Esophagus muscularis mucosa (tissue), 3 donors: ENCODE measurements around the gene PRKAR1B.

Experiments used
- POLR2AphosphoS5 ChIP-seq, 2 donors: sonication (generic); formaldehyde crosslinking; IDR thresholded peaks; one replicate each; pipeline ENCODE4 v1.6.1; 2017; ENCODE audit warnings: antibody characterized with exemption in 2 of 2
- TF ChIP-seq, protein P1 (sequence below), 3 experiments: fragments of 200-600 bp in 2 of 3; fragments of 450-650 bp in 1 of 3; sonication (generic) in 2 of 3; IDR thresholded peaks; one replicate each; pipeline ENCODE4 v1.5.1; 2017 to 2019; ENCODE audit warnings: antibody characterized with exemption in 3 of 3, mild to moderate bottlenecking in 2 of 3, moderate library complexity in 1 of 3

DNA sequence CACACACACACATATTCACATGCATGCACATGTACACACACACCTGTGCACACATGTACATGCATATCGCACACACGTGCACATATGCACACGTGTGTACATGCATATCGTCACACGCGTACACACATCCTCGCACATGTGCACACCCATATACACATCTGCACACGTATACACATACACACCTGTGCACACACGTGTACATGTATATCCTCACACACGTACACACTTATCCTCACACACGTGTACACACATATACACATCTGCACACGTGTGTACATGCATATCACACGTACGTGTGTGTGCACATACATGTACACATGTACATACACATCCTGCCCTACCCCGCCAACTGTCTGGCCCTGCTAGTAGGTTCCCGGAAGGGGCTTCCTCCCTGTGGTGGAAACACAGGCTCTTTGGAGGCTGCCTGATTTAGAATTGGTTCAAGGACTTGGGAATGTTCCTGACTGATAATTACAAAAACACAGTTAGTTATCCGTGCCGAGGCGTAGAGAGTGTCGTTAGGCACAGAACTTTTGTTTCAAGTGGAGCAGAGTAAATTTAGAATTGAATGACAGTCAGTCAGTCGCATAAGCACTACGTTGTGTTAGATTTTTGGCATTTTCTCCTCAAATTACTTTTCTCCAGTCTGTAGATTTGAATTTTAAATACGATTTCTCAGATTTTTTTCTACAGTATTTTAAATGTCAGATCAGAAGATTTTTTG, 18.5 kb upstream of the PRKAR1B start:
- TF ChIP-seq, protein P1, sequence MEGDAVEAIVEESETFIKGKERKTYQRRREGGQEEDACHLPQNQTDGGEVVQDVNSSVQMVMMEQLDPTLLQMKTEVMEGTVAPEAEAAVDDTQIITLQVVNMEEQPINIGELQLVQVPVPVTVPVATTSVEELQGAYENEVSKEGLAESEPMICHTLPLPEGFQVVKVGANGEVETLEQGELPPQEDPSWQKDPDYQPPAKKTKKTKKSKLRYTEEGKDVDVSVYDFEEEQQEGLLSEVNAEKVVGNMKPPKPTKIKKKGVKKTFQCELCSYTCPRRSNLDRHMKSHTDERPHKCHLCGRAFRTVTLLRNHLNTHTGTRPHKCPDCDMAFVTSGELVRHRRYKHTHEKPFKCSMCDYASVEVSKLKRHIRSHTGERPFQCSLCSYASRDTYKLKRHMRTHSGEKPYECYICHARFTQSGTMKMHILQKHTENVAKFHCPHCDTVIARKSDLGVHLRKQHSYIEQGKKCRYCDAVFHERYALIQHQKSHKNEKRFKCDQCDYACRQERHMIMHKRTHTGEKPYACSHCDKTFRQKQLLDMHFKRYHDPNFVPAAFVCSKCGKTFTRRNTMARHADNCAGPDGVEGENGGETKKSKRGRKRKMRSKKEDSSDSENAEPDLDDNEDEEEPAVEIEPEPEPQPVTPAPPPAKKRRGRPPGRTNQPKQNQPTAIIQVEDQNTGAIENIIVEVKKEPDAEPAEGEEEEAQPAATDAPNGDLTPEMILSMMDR (IDR thresholded peaks at IDR 0.05) = no peak
- TF ChIP-seq POLR2AphosphoS5 (IDR thresholded peaks at IDR 0.05) = no peak
